ENCODE data around the gene SLC4A7. TPM values are rescaled to one million over a fixed set of nuclear protein-coding genes. Genes with fewer than 3 reads are reported as not detected.
"Not testable (repeated sequence)": the region's sequence is repeated elsewhere in the genome, so short reads cannot be mapped to it uniquely, and the experiment has no call there.

The SLC4A7 gene
- total RNA-seq, 4 donors from 2014 or later: 23.1 to 62.9 (median 43.6) TPM

GRCh38 chr3:27342267-27342666 is 141.9 kb downstream of the SLC4A7 start:
- H3K4me1 ChIP-seq: no peaks in the 10 kb centered on the region
- H3K27ac ChIP-seq: no peak overlapping the region
- no peaks in the 10 kb centered on the region for H3K36me3 ChIP-seq
- TF ChIP-seq CTCF (IDR thresholded peaks at IDR 0.05) (no peak), EP300 (IDR thresholded peaks at IDR 0.05) (no peak), POLR2A (IDR thresholded peaks at IDR 0.05) (no peak), POLR2AphosphoS5 (IDR thresholded peaks at IDR 0.05) (no peak)
- ATAC-seq: no peak
- 50 to 72% methylated on average over 1 of the region's 1 CpG for WGBS, 2 donors (ENCODE audit: low coverage in 1 of 2)
- no peaks in the 10 kb centered on the region for H3K9me3 ChIP-seq
- H3K4me3 ChIP-seq: no peak overlapping the region
- H3K27me3 ChIP-seq: no peaks in the 10 kb centered on the region

GRCh38 chr3:27340534-27340933 is 143.7 kb downstream of the SLC4A7 start:
- TF ChIP-seq EP300 (IDR thresholded peaks at IDR 0.05) (no peak), CTCF (IDR thresholded peaks at IDR 0.05) (no peak), POLR2AphosphoS5 (IDR thresholded peaks at IDR 0.05) (no peak), POLR2A (IDR thresholded peaks at IDR 0.05) (no peak)
- H3K27me3 ChIP-seq: no peaks in the 10 kb centered on the region
- WGBS, 2 donors (ENCODE audit: low coverage in 1 of 2): 70 to 83% methylated on average over 1 of the region's 1 CpG
- no peaks in the 10 kb centered on the region for H3K36me3 ChIP-seq
- H3K27ac ChIP-seq: no peak overlapping the region
- no peak for ATAC-seq
- H3K4me3 ChIP-seq: no peak overlapping the region
- no peaks in the 10 kb centered on the region for H3K9me3 ChIP-seq
- H3K4me1 ChIP-seq: no peaks in the 10 kb centered on the region

DNA sequence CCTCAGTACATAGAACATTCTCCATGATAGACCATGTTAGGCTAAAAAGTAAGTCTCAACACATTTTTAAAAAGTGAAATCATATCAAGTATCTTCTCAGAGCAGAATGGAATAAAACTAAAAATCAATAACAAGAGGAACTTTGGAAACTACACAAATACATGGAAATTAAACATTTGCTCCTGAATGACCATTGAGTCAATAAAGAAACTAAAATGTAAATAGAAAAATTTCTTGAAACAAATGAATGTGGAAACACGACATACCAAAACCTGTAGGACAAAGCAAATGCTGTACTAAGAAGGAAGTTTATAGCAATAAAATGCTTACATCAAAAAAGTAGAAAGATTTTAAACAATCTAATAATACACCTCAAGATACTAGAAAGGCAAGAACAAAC is 148.6 kb downstream of the SLC4A7 start:
- H3K36me3 ChIP-seq: no peaks in the 10 kb centered on the region
- no peak for TF ChIP-seq POLR2AphosphoS5 (IDR thresholded peaks at IDR 0.05)
- TF ChIP-seq EP300 (IDR thresholded peaks at IDR 0.05): no peak
- no peak for TF ChIP-seq POLR2A (IDR thresholded peaks at IDR 0.05)
- no peak for TF ChIP-seq CTCF (IDR thresholded peaks at IDR 0.05)
- no peak overlapping the region for H3K4me3 ChIP-seq
- WGBS, 2 donors (ENCODE audit: low coverage in 1 of 2): 75 to 93% methylated on average over 1 of the region's 1 CpG
- no peak for ATAC-seq
- H3K27me3 ChIP-seq: no peaks in the 10 kb centered on the region
- H3K9me3 ChIP-seq: no peaks in the 10 kb centered on the region
- H3K27ac ChIP-seq: no peak overlapping the region
- H3K4me1 ChIP-seq: no peaks in the 10 kb centered on the region

- TF ChIP-seq EP300 (IDR thresholded peaks at IDR 0.05) (no peak), CTCF (IDR thresholded peaks at IDR 0.05) (no peak), POLR2A (IDR thresholded peaks at IDR 0.05) (no peak)
- H3K36me3 ChIP-seq: no peaks in the 10 kb centered on the region
- no peak overlapping the region for H3K27ac ChIP-seq
- no peak overlapping the region for H3K4me3 ChIP-seq
- H3K9me3 ChIP-seq: no peaks in the 10 kb centered on the region
- no peak for ATAC-seq
- H3K4me1 ChIP-seq: no peaks in the 10 kb centered on the region
- no peaks in the 10 kb centered on the region for H3K27me3 ChIP-seq
Observed at GRCh38 chr3:27333843-27334242, 150.3 kb downstream of the SLC4A7 start.

DNA sequence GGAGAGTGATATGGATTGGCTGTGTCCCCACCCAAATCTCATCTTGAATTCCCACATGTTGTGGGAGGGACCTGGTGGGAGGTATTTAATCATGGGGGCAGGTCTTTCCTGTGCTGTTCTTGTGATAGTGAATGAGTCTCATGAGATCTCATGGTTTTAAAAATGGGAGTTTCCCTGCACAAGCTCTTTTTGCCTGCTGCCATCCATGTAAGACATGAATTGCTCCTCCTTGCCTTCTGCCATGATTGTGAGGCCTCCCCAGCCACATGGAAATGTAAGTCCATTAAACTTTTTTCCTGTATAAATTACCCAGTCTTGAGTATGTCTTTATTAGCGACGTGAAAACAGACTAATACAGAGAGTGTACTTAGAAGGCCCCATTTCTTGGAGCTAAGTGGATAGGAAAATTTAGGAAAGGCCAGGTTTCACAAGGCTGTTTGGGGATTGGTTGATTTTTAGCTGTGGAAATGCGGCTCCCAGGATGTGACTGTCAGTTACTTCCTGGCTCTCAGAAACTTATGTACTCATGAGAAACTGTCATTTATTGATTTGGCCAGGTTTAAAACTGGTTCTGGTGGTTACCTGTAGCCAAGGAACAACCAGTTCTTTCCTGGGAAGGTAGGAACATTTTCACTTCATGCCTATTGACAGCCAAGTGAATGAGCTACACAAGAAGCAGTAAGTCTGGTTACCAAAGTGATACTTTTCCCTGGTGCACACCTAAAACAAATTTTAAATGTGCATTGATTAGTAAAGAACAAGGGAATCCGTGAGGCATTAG is 155.0 kb downstream of the SLC4A7 start:
- peaks cover 8 to 32% (median 15%) of the 10 kb centered on the region in 3 donors for H3K4me1 ChIP-seq
- ATAC-seq, H3K4me3 ChIP-seq, H3K27ac ChIP-seq, H3K27me3 ChIP-seq, H3K36me3 ChIP-seq, H3K9me3 ChIP-seq: not testable (repeated sequence)
- WGBS, 2 donors (ENCODE audit: low coverage in 1 of 2): 95% methylated on average over 3 to 4 of the region's 4 CpGs
